ENCODE measurements around the gene DGKH.

- TF ChIP-seq CTCF (conservative IDR thresholded peaks at IDR 0.05 in 1 of 2, IDR thresholded peaks at IDR 0.05 in 1 of 2; ENCODE audit: low read depth in 1 of 2, low read length in 2 of 2) = no peak
- no peak for TF ChIP-seq EZH2 (IDR thresholded peaks at IDR 0.05; ENCODE audit: low read length, missing control alignments)
Measured at GRCh38 chr13:42078128-42078808, 29.8 kb downstream of the DGKH start.

Measured in fibroblast of lung (primary cell).